Activated naive CD4-positive, alpha-beta T cell treated with anti-CD3 and anti-CD28 coated beads, Interleukin-2, amount 10 ng/mL, durations not matched to agents 7 days and 5 days (primary cell): ENCODE data around the gene TCF12.

Experiments
- CTCF ChIA-PET: fragments of 350-600 bp; sonication (Branson Sonifier 250); formaldehyde crosslinking; loops from one replicate; lab custom pipeline; 2021; ENCODE audit warnings: antibody characterized with exemption; lab: Charles Lee
- DNase-seq: peaks from one replicate; pipeline ENCODE4 v3.0.0-alpha.2; 2020
- H3K27ac Mint-ChIP-seq: one replicate; pipeline ENCODE4 v1.8.0; 2021; ENCODE audit warnings: mild to moderate bottlenecking, moderate library complexity, mixed read lengths
- H3K27me3 Mint-ChIP-seq: one replicate; pipeline ENCODE4 v1.8.0; 2021; ENCODE audit warnings: mild to moderate bottlenecking, mixed read lengths
- H3K36me3 Mint-ChIP-seq: one replicate; pipeline ENCODE4 v1.8.0; 2021; ENCODE audit warnings: mixed read lengths
- H3K4me1 Mint-ChIP-seq: one replicate; pipeline ENCODE4 v1.8.0; 2021; ENCODE audit warnings: mixed read lengths
- H3K4me3 Mint-ChIP-seq: one replicate; pipeline ENCODE4 v1.8.0; 2021; ENCODE audit warnings: mild to moderate bottlenecking, moderate library complexity, mixed read lengths
- H3K9me3 Mint-ChIP-seq: one replicate; pipeline ENCODE4 v1.8.0; 2021; ENCODE audit warnings: mixed read lengths

Gene TCF12

GRCh38 chr15:57033715-57034439, 115.4 kb downstream of the TCF12 start:
- H3K9me3 Mint-ChIP-seq, result no peaks in the 10 kb centered on the region
- CTCF ChIA-PET, result no interaction called here
- H3K4me1 Mint-ChIP-seq, result peaks cover 16% of the 10 kb centered on the region
- no peak for DNase-seq
- no peak overlapping the region for H3K4me3 Mint-ChIP-seq
- H3K36me3 Mint-ChIP-seq, result peaks cover 2% of the 10 kb centered on the region
- H3K27ac Mint-ChIP-seq, result no peak overlapping the region
- no peaks in the 10 kb centered on the region for H3K27me3 Mint-ChIP-seq

GRCh38 chr15:57034613-57035012, 116.2 kb downstream of the TCF12 start:
- DNase-seq, result no peak
- CTCF ChIA-PET, result interaction anchor here (0.6 kb wide), 1 partner anchor 12 kb away, joined by 3 read pairs; no protein-coding TSS in a partner anchor
- no peak overlapping the region for H3K4me3 Mint-ChIP-seq
- H3K9me3 Mint-ChIP-seq, result no peaks in the 10 kb centered on the region
- peaks cover 16% of the 10 kb centered on the region for H3K4me1 Mint-ChIP-seq
- H3K36me3 Mint-ChIP-seq, result peaks cover 2% of the 10 kb centered on the region
- H3K27ac Mint-ChIP-seq, result no peak overlapping the region
- no peaks in the 10 kb centered on the region for H3K27me3 Mint-ChIP-seq

- Mint-ChIP-seq H3K4me1 (peaks cover 16% of the 10 kb centered on the region), H3K27ac (no peak overlapping the region), H3K27me3 (no peaks in the 10 kb centered on the region), H3K9me3 (no peaks in the 10 kb centered on the region), H3K36me3 (peaks cover 2% of the 10 kb centered on the region), H3K4me3 (no peak overlapping the region)
- CTCF ChIA-PET, result no interaction called here
- DNase-seq, result no peak
These were observed 117.2 kb downstream of the TCF12 start for GRCh38 chr15:57035664-57036063.

- CTCF ChIA-PET, result no interaction called here
- peaks cover 16% of the 10 kb centered on the region for H3K4me1 Mint-ChIP-seq
- DNase-seq, result no peak
- no peak overlapping the region for H3K27ac Mint-ChIP-seq
- peaks cover 2% of the 10 kb centered on the region for H3K36me3 Mint-ChIP-seq
- H3K4me3 Mint-ChIP-seq, result no peak overlapping the region
- H3K27me3 Mint-ChIP-seq, result no peaks in the 10 kb centered on the region
- H3K9me3 Mint-ChIP-seq, result no peaks in the 10 kb centered on the region
These were observed 117.9 kb downstream of the TCF12 start for GRCh38 chr15:57036352-57036751.

- no peak overlapping the region for H3K27ac Mint-ChIP-seq
- peaks cover 16% of the 10 kb centered on the region for H3K4me1 Mint-ChIP-seq
- CTCF ChIA-PET, result no interaction called here
- no peaks in the 10 kb centered on the region for H3K9me3 Mint-ChIP-seq
- no peaks in the 10 kb centered on the region for H3K27me3 Mint-ChIP-seq
- H3K36me3 Mint-ChIP-seq, result peaks cover 2% of the 10 kb centered on the region
- no peak overlapping the region for H3K4me3 Mint-ChIP-seq
- DNase-seq, result no peak
These were observed 119.1 kb downstream of the TCF12 start for GRCh38 chr15:57037548-57037947.

GRCh38 chr15:57038040-57038439, 119.6 kb downstream of the TCF12 start:
- peaks cover 16% of the 10 kb centered on the region for H3K4me1 Mint-ChIP-seq

GRCh38 chr15:57038496-57038895, 120.1 kb downstream of the TCF12 start:
- peaks cover 2% of the 10 kb centered on the region for H3K36me3 Mint-ChIP-seq
- no peak overlapping the region for H3K27ac Mint-ChIP-seq
- no peaks in the 10 kb centered on the region for H3K27me3 Mint-ChIP-seq
- CTCF ChIA-PET, result interaction anchor here (0.5 kb wide), 1 partner anchor 1723 kb away, joined by 3 read pairs; no protein-coding TSS in a partner anchor
- H3K4me3 Mint-ChIP-seq, result no peak overlapping the region
- no peaks in the 10 kb centered on the region for H3K9me3 Mint-ChIP-seq
- peaks cover 16% of the 10 kb centered on the region for H3K4me1 Mint-ChIP-seq
- DNase-seq, result no peak

More at GRCh38 chr15:57038040-57038439, 119.6 kb downstream of the TCF12 start:
- peaks cover 2% of the 10 kb centered on the region for H3K36me3 Mint-ChIP-seq
- CTCF ChIA-PET, result no interaction called here
- DNase-seq, result no peak
- H3K9me3 Mint-ChIP-seq, result no peaks in the 10 kb centered on the region
- H3K27ac Mint-ChIP-seq, result no peak overlapping the region
- H3K4me3 Mint-ChIP-seq, result no peak overlapping the region
- no peaks in the 10 kb centered on the region for H3K27me3 Mint-ChIP-seq

GRCh38 chr15:57041416-57041815, 123.0 kb downstream of the TCF12 start:
- DNase-seq, result no peak
- no peak overlapping the region for H3K27ac Mint-ChIP-seq
- no peaks in the 10 kb centered on the region for H3K27me3 Mint-ChIP-seq
- peaks cover 9% of the 10 kb centered on the region for H3K4me1 Mint-ChIP-seq
- H3K9me3 Mint-ChIP-seq, result no peaks in the 10 kb centered on the region
- CTCF ChIA-PET, result no interaction called here
- H3K4me3 Mint-ChIP-seq, result no peak overlapping the region
- H3K36me3 Mint-ChIP-seq, result peaks cover 2% of the 10 kb centered on the region

GRCh38 chr15:57044072-57044702, 125.7 kb downstream of the TCF12 start:
- Mint-ChIP-seq H3K9me3 (no peaks in the 10 kb centered on the region), H3K4me1 (no peaks in the 10 kb centered on the region), H3K27me3 (no peaks in the 10 kb centered on the region), H3K27ac (no peak overlapping the region), H3K4me3 (no peak overlapping the region), H3K36me3 (no peaks in the 10 kb centered on the region)
- CTCF ChIA-PET, result no interaction called here
- no peak for DNase-seq

GRCh38 chr15:57044970-57045369, 126.5 kb downstream of the TCF12 start:
- H3K27me3 Mint-ChIP-seq, result no peaks in the 10 kb centered on the region
- DNase-seq, result no peak
- no peaks in the 10 kb centered on the region for H3K36me3 Mint-ChIP-seq
- CTCF ChIA-PET, result no interaction called here
- no peak overlapping the region for H3K27ac Mint-ChIP-seq
- no peaks in the 10 kb centered on the region for H3K4me1 Mint-ChIP-seq
- no peak overlapping the region for H3K4me3 Mint-ChIP-seq
- no peaks in the 10 kb centered on the region for H3K9me3 Mint-ChIP-seq

- DNase-seq, result no peak
- no peaks in the 10 kb centered on the region for H3K9me3 Mint-ChIP-seq
- no peaks in the 10 kb centered on the region for H3K36me3 Mint-ChIP-seq
- H3K27me3 Mint-ChIP-seq, result no peaks in the 10 kb centered on the region
- H3K4me1 Mint-ChIP-seq, result no peaks in the 10 kb centered on the region
- H3K4me3 Mint-ChIP-seq, result no peak overlapping the region
- H3K27ac Mint-ChIP-seq, result no peak overlapping the region
- CTCF ChIA-PET, result interaction anchor here (0.6 kb wide), 1 partner anchor 11 kb away, joined by 3 read pairs; no protein-coding TSS in a partner anchor
These were observed 127.4 kb downstream of the TCF12 start for GRCh38 chr15:57045741-57046382.

GRCh38 chr15:57048930-57049549, 130.6 kb downstream of the TCF12 start:
- Mint-ChIP-seq H3K27me3 (no peaks in the 10 kb centered on the region), H3K4me3 (no peak overlapping the region), H3K27ac (no peak overlapping the region), H3K4me1 (no peaks in the 10 kb centered on the region), H3K9me3 (no peaks in the 10 kb centered on the region), H3K36me3 (no peaks in the 10 kb centered on the region)
- no peak for DNase-seq
- CTCF ChIA-PET, result no interaction called here

- Mint-ChIP-seq H3K27me3 (no peaks in the 10 kb centered on the region), H3K4me3 (no peak overlapping the region), H3K36me3 (no peaks in the 10 kb centered on the region), H3K4me1 (no peaks in the 10 kb centered on the region), H3K27ac (no peak overlapping the region), H3K9me3 (no peaks in the 10 kb centered on the region)
- CTCF ChIA-PET, result no interaction called here
- DNase-seq, result no peak
These were observed 135.0 kb downstream of the TCF12 start for GRCh38 chr15:57053470-57053869.

- Mint-ChIP-seq H3K27ac (no peak overlapping the region), H3K9me3 (no peaks in the 10 kb centered on the region), H3K4me3 (no peak overlapping the region), H3K36me3 (peaks cover 2% of the 10 kb centered on the region), H3K27me3 (no peaks in the 10 kb centered on the region), H3K4me1 (no peaks in the 10 kb centered on the region)
- CTCF ChIA-PET, result no interaction called here
- no peak for DNase-seq
These were observed 135.8 kb downstream of the TCF12 start for GRCh38 chr15:57054204-57054750.
